Measurements from ENCODE around the gene BMPER. TPM values are rescaled to one million over a fixed set of nuclear protein-coding genes. Genes with fewer than 3 reads are reported as not detected.

Gene BMPER
- total RNA-seq, 1 donor from 2014 or later, result not detected

GRCh38 chr7:34022626-34023025, 117.3 kb downstream of the BMPER start:
- intact Hi-C loops (cut with micrococcal nuclease), result no loop called here

- intact Hi-C loops (cut with micrococcal nuclease), result no loop called here
Observed at GRCh38 chr7:34025600-34025999, 120.3 kb downstream of the BMPER start.

- intact Hi-C loops (cut with micrococcal nuclease), result no loop called here
Observed at GRCh38 chr7:34026481-34027190, 121.3 kb downstream of the BMPER start.

- intact Hi-C loops (cut with micrococcal nuclease), result no loop called here
Observed at GRCh38 chr7:34031156-34031555, 125.8 kb downstream of the BMPER start.

- intact Hi-C loops (cut with micrococcal nuclease), result no loop called here
Observed at GRCh38 chr7:34034728-34035127, 129.4 kb downstream of the BMPER start.

GRCh38 chr7:34036051-34036920, 130.9 kb downstream of the BMPER start:
- intact Hi-C loops (cut with micrococcal nuclease), result no loop called here

- intact Hi-C loops (cut with micrococcal nuclease), result no loop called here
Observed at GRCh38 chr7:34036972-34037792, 131.8 kb downstream of the BMPER start.

GRCh38 chr7:34038816-34039470, 133.6 kb downstream of the BMPER start:
- intact Hi-C loops (cut with micrococcal nuclease), result no loop called here

GRCh38 chr7:34041707-34042106, 136.4 kb downstream of the BMPER start:
- intact Hi-C loops (cut with micrococcal nuclease), result no loop called here

GRCh38 chr7:34042406-34042805, 137.1 kb downstream of the BMPER start:
- intact Hi-C loops (cut with micrococcal nuclease), result no loop called here

GRCh38 chr7:34043461-34044305, 138.3 kb downstream of the BMPER start:
- intact Hi-C loops (cut with micrococcal nuclease), result no loop called here

GRCh38 chr7:34044306-34044643, 138.9 kb downstream of the BMPER start:
- intact Hi-C loops (cut with micrococcal nuclease), result no loop called here

GRCh38 chr7:34044734-34045353, 139.5 kb downstream of the BMPER start:
- intact Hi-C loops (cut with micrococcal nuclease), result no loop called here

- intact Hi-C loops (cut with micrococcal nuclease), result no loop called here
Observed at GRCh38 chr7:34048445-34048844, 143.1 kb downstream of the BMPER start.

- intact Hi-C loops (cut with micrococcal nuclease), result no loop called here
Observed at GRCh38 chr7:34054075-34054474, 148.7 kb downstream of the BMPER start.

- intact Hi-C loops (cut with micrococcal nuclease), result no loop called here
Observed at GRCh38 chr7:34057136-34057535, 151.8 kb downstream of the BMPER start.

- intact Hi-C loops (cut with micrococcal nuclease), result no loop called here
Observed at GRCh38 chr7:34057956-34058355, 152.6 kb downstream of the BMPER start.

GRCh38 chr7:34058801-34059135, 153.4 kb downstream of the BMPER start:
- intact Hi-C loops (cut with micrococcal nuclease), result no loop called here

- intact Hi-C loops (cut with micrococcal nuclease), result no loop called here
Observed at GRCh38 chr7:34059136-34059828, 153.9 kb downstream of the BMPER start.

Data from T-helper 1 cell treated with Interleukin-12 subunit alpha and Interleukin-12 subunit beta and Interleukin-4 antibody, amounts not matched to agents 30 ng/mL and 1 ng/mL, for 36 hours (primary cell).